Mesendoderm (in vitro differentiated cells): ENCODE data around the gene DNER.

ENCODE experiments used
- DNase-seq: peaks from one replicate; pipeline ENCODE4 v3.0.0; 2013
- H2AK5ac ChIP-seq: 2 replicates; pipeline ENCODE4 v1.6.1; 2013; ENCODE audit warnings: low read length, inconsistent platforms
- H2BK120ac ChIP-seq: 2 replicates; pipeline ENCODE4 v1.6.1; 2013; ENCODE audit warnings: low read depth, mild to moderate bottlenecking, low read length, moderate library complexity, mixed read lengths
- H2BK15ac ChIP-seq: replicated peaks from 2 replicates; pipeline ENCODE4 v1.6.1; 2013; ENCODE audit warnings: low read depth, mild to moderate bottlenecking, moderate library complexity
- H2BK5ac ChIP-seq: 2 replicates; pipeline ENCODE4 v1.6.1; 2013; ENCODE audit warnings: low read length, inconsistent platforms
- H3K18ac ChIP-seq: 2 replicates; pipeline ENCODE4 v1.6.1; 2013; ENCODE audit warnings: mild to moderate bottlenecking, low read length, mixed read lengths
- H3K23ac ChIP-seq: one replicate; pipeline ENCODE4 v1.6.1; 2013; ENCODE audit warnings: low read length
- H3K27ac ChIP-seq: 2 replicates; pipeline ENCODE4 v1.5.1; 2013; ENCODE audit warnings: low read depth, mild to moderate bottlenecking, inconsistent platforms, low read length, moderate library complexity
- H3K27me3 ChIP-seq: 2 replicates; pipeline ENCODE4 v1.6.1; 2013; ENCODE audit warnings: low read length, control low read depth, mild to moderate bottlenecking, inconsistent platforms; ENCODE audit not compliant: insufficient read depth, poor library complexity
- H3K36me3 ChIP-seq: 2 replicates; pipeline ENCODE4 v1.6.1; 2013; ENCODE audit warnings: low read length, inconsistent platforms; ENCODE audit not compliant: control insufficient read depth, insufficient read depth
- H3K4ac ChIP-seq: one replicate; pipeline ENCODE4 v1.6.1; 2013; ENCODE audit warnings: low read depth, mild to moderate bottlenecking, low read length, moderate library complexity
- H3K4me1 ChIP-seq: 2 replicates; pipeline ENCODE4 v1.6.1; 2013; ENCODE audit warnings: low read depth, low read length, inconsistent platforms; ENCODE audit not compliant: control insufficient read depth
- H3K4me2 ChIP-seq: 2 replicates; pipeline ENCODE4 v1.6.1; 2013; ENCODE audit warnings: low read length
- H3K4me3 ChIP-seq: 2 replicates; pipeline ENCODE4 v1.5.1; 2013; ENCODE audit warnings: mild to moderate bottlenecking, low read length
- H3K56ac ChIP-seq: one replicate; pipeline ENCODE4 v1.6.1; 2013; ENCODE audit warnings: low read length
- H3K79me1 ChIP-seq: 2 replicates; pipeline ENCODE4 v1.6.1; 2013; ENCODE audit warnings: low read length, inconsistent platforms
- H3K79me2 ChIP-seq: 2 replicates; pipeline ENCODE4 v1.6.1; 2013; ENCODE audit warnings: mild to moderate bottlenecking, low read length; ENCODE audit not compliant: control insufficient read depth, insufficient read depth
- H3K9ac ChIP-seq: 2 replicates; pipeline ENCODE4 v1.6.1; 2013; ENCODE audit warnings: low read length, inconsistent platforms
- H4K5ac ChIP-seq: one replicate; pipeline ENCODE4 v1.6.1; 2013; ENCODE audit warnings: low read length
- H4K8ac ChIP-seq: one replicate; pipeline ENCODE4 v1.6.1; 2013; ENCODE audit warnings: low read depth, mild to moderate bottlenecking, control low read depth, low read length, moderate library complexity
- WGBS: extraction: QIAGEN DNeasy Blood & Tissue Kit; methylation state at CpG from one replicate; pipeline ENCODE4 v1.1.7; 2013; ENCODE audit warnings: low lambda C conversion rate, missing lambda C conversion rate; ENCODE audit not compliant: insufficient coverage; ENCODE audit errors: extremely low coverage; 5-methylcytosine and 5-hydroxymethylcytosine counted together

Gene DNER

GRCh38 chr2:229488232-229488631 is 226.1 kb downstream of the DNER start:
- Histone ChIP-seq H3K18ac (no peak overlapping the region), H3K4me3 (no peak overlapping the region), H4K8ac (no peak overlapping the region), H3K56ac (no peak overlapping the region), H3K79me2 (no peaks in the 10 kb centered on the region), H2BK5ac (no peak overlapping the region), H2AK5ac (no peak overlapping the region), H3K4me1 (peaks cover 2% of the 10 kb centered on the region), H3K27me3 (no peaks in the 10 kb centered on the region), H3K9ac (no peak overlapping the region), H3K27ac (no peak overlapping the region), H2BK15ac (no peak overlapping the region), H3K23ac (no peak overlapping the region), H3K4me2 (no peak overlapping the region), H3K4ac (no peak overlapping the region), H3K36me3 (no peaks in the 10 kb centered on the region), H2BK120ac (no peak overlapping the region), H3K79me1 (no peaks in the 10 kb centered on the region), H4K5ac (no peak overlapping the region)
- no CpG with 5 or more reads among the region's 4 CpGs for WGBS
- no peak for DNase-seq

GRCh38 chr2:229486673-229487072 is 227.7 kb downstream of the DNER start:
- no peaks in the 10 kb centered on the region for H3K79me2 ChIP-seq
- no peak overlapping the region for H3K23ac ChIP-seq
- H3K4me3 ChIP-seq, result no peak overlapping the region
- H2BK120ac ChIP-seq, result no peak overlapping the region
- H4K5ac ChIP-seq, result no peak overlapping the region
- no peak overlapping the region for H3K18ac ChIP-seq
- no peak overlapping the region for H3K4me2 ChIP-seq
- no peak overlapping the region for H3K56ac ChIP-seq
- H3K36me3 ChIP-seq, result no peaks in the 10 kb centered on the region
- no peak overlapping the region for H4K8ac ChIP-seq
- no peak overlapping the region for H2AK5ac ChIP-seq
- peaks cover 2% of the 10 kb centered on the region for H3K4me1 ChIP-seq
- no peak overlapping the region for H3K9ac ChIP-seq
- no peak overlapping the region for H3K27ac ChIP-seq
- no peak overlapping the region for H3K4ac ChIP-seq
- H3K79me1 ChIP-seq, result no peaks in the 10 kb centered on the region
- H2BK5ac ChIP-seq, result no peak overlapping the region
- H2BK15ac ChIP-seq, result no peak overlapping the region
- H3K27me3 ChIP-seq, result no peaks in the 10 kb centered on the region
- DNase-seq, result peak; percentile 23
- WGBS, result no CpG with 5 or more reads among the region's 3 CpGs

- H3K4me3 ChIP-seq, result no peak overlapping the region
- no peak overlapping the region for H3K4me2 ChIP-seq
- H3K9ac ChIP-seq, result no peak overlapping the region
- no peak overlapping the region for H2AK5ac ChIP-seq
- H3K23ac ChIP-seq, result no peak overlapping the region
- H3K79me1 ChIP-seq, result no peaks in the 10 kb centered on the region
- H3K56ac ChIP-seq, result no peak overlapping the region
- H2BK5ac ChIP-seq, result no peak overlapping the region
- no peak overlapping the region for H3K4ac ChIP-seq
- H3K4me1 ChIP-seq, result peaks cover 2% of the 10 kb centered on the region
- H4K8ac ChIP-seq, result no peak overlapping the region
- whole genome bisulfite sequencing, result no CpG with 5 or more reads among the region's 8 CpGs
- no peaks in the 10 kb centered on the region for H3K36me3 ChIP-seq
- H3K79me2 ChIP-seq, result no peaks in the 10 kb centered on the region
- H3K27me3 ChIP-seq, result no peaks in the 10 kb centered on the region
- no peak for DNase-seq
- H3K27ac ChIP-seq, result no peak overlapping the region
- no peak overlapping the region for H2BK15ac ChIP-seq
- no peak overlapping the region for H4K5ac ChIP-seq
- H3K18ac ChIP-seq, result no peak overlapping the region
- H2BK120ac ChIP-seq, result no peak overlapping the region
Observed at GRCh38 chr2:229485857-229486256, 228.5 kb downstream of the DNER start.

- Histone ChIP-seq H3K79me2 (no peaks in the 10 kb centered on the region), H3K23ac (no peak overlapping the region), H3K27ac (no peak overlapping the region), H3K4me1 (no peaks in the 10 kb centered on the region), H3K4me2 (no peak overlapping the region), H3K4ac (no peak overlapping the region), H3K9ac (no peak overlapping the region), H3K56ac (no peak overlapping the region), H3K27me3 (no peaks in the 10 kb centered on the region), H3K18ac (no peak overlapping the region), H4K8ac (no peak overlapping the region), H2BK15ac (no peak overlapping the region), H2BK5ac (no peak overlapping the region), H2BK120ac (no peak overlapping the region), H4K5ac (no peak overlapping the region), H3K4me3 (no peak overlapping the region), H3K79me1 (no peaks in the 10 kb centered on the region), H2AK5ac (no peak overlapping the region), H3K36me3 (no peaks in the 10 kb centered on the region)
- WGBS, result no CpG with 5 or more reads among the region's 4 CpGs
- no peak for DNase-seq
Observed at GRCh38 chr2:229477269-229477755, 237.0 kb downstream of the DNER start.

- H3K36me3 ChIP-seq, result no peaks in the 10 kb centered on the region
Observed at GRCh38 chr2:229475778-229476177, 238.6 kb downstream of the DNER start.

GRCh38 chr2:229474125-229474524 is 240.2 kb downstream of the DNER start:
- no CpG with 5 or more reads among the region's 4 CpGs for WGBS
- no peaks in the 10 kb centered on the region for H3K79me2 ChIP-seq

More at GRCh38 chr2:229475778-229476177, 238.6 kb downstream of the DNER start:
- H2BK120ac ChIP-seq, result no peak overlapping the region
- H3K56ac ChIP-seq, result no peak overlapping the region
- H4K8ac ChIP-seq, result no peak overlapping the region
- no peak overlapping the region for H3K23ac ChIP-seq
- no peak overlapping the region for H3K4me3 ChIP-seq
- no peak overlapping the region for H3K4me2 ChIP-seq
- H3K79me2 ChIP-seq, result no peaks in the 10 kb centered on the region
- WGBS, result no CpG with 5 or more reads among the region's 7 CpGs
- H3K4me1 ChIP-seq, result no peaks in the 10 kb centered on the region
- H2BK15ac ChIP-seq, result no peak overlapping the region
- no peak overlapping the region for H4K5ac ChIP-seq
- no peaks in the 10 kb centered on the region for H3K79me1 ChIP-seq
- DNase-seq, result peak; percentile 18
- no peak overlapping the region for H3K4ac ChIP-seq
- no peak overlapping the region for H2AK5ac ChIP-seq
- no peaks in the 10 kb centered on the region for H3K27me3 ChIP-seq
- H3K9ac ChIP-seq, result no peak overlapping the region
- no peak overlapping the region for H3K18ac ChIP-seq
- H2BK5ac ChIP-seq, result no peak overlapping the region
- H3K27ac ChIP-seq, result no peak overlapping the region

More at GRCh38 chr2:229474125-229474524, 240.2 kb downstream of the DNER start:
- no peak overlapping the region for H2BK15ac ChIP-seq
- H2BK120ac ChIP-seq, result no peak overlapping the region
- H3K23ac ChIP-seq, result no peak overlapping the region
- no peak overlapping the region for H3K4ac ChIP-seq
- H3K4me1 ChIP-seq, result no peaks in the 10 kb centered on the region
- peak; percentile 24 for DNase-seq
- H4K8ac ChIP-seq, result no peak overlapping the region
- H2AK5ac ChIP-seq, result no peak overlapping the region
- H3K4me2 ChIP-seq, result no peak overlapping the region
- no peaks in the 10 kb centered on the region for H3K36me3 ChIP-seq
- no peak overlapping the region for H2BK5ac ChIP-seq
- H3K79me1 ChIP-seq, result no peaks in the 10 kb centered on the region
- H3K4me3 ChIP-seq, result no peak overlapping the region
- H4K5ac ChIP-seq, result no peak overlapping the region
- no peak overlapping the region for H3K56ac ChIP-seq
- H3K27ac ChIP-seq, result no peak overlapping the region
- no peak overlapping the region for H3K18ac ChIP-seq
- no peaks in the 10 kb centered on the region for H3K27me3 ChIP-seq
- no peak overlapping the region for H3K9ac ChIP-seq
